Measurements from ENCODE around the gene APOO. TPM values are rescaled to one million over a fixed set of nuclear protein-coding genes. Genes with fewer than 3 reads are reported as not detected.

The APOO gene
- total and polyA plus RNA-seq, 4 donors: 5.4 to 18.0 (median 8.8) TPM

- TF ChIP-seq YY1 (IDR thresholded peaks at IDR 0.05): no peak
- no peak for TF ChIP-seq NR2F2 (IDR thresholded peaks at IDR 0.05)
- no peak for TF ChIP-seq FOXA2 (IDR thresholded peaks at IDR 0.05)
- no peak for TF ChIP-seq HNF4G (IDR thresholded peaks at IDR 0.05)
- no peak for TF ChIP-seq MAX (IDR thresholded peaks at IDR 0.05)
Measured at GRCh38 chrX:23828881-23829280, 78.9 kb downstream of the APOO start (continued).

- DNase-seq (ENCODE audit: low spot score): no peak
Measured at GRCh38 chrX:23826653-23827052, 81.1 kb downstream of the APOO start.

More at GRCh38 chrX:23826653-23827052, 81.1 kb downstream of the APOO start:
- no peak overlapping the region for H3K4me3 ChIP-seq (ENCODE audit: low read depth in 1 of 3, low read length in 3 of 3)
- no peak overlapping the region for H3K9ac ChIP-seq (ENCODE audit: low read depth in 1 of 2, low read length in 2 of 2)
- TF ChIP-seq RAD21 (IDR thresholded peaks at IDR 0.05) (no peak), ZBTB33 (IDR thresholded peaks at IDR 0.05) (no peak), HNF4A (conservative IDR thresholded peaks at IDR 0.05) (no peak), JUND (IDR thresholded peaks at IDR 0.05) (no peak), YY1 (IDR thresholded peaks at IDR 0.05) (no peak), NR2F2 (IDR thresholded peaks at IDR 0.05) (no peak), GABPA (IDR thresholded peaks at IDR 0.05 in 1 of 2, conservative IDR thresholded peaks at IDR 0.05 in 1 of 2) (no peak), RXRA (IDR thresholded peaks at IDR 0.05) (no peak), MAX (IDR thresholded peaks at IDR 0.05) (no peak), ATF3 (IDR thresholded peaks at IDR 0.05) (no peak), EGR1 (IDR thresholded peaks at IDR 0.05; ENCODE audit: low read depth in 2 of 2) (no peak), FOXA2 (IDR thresholded peaks at IDR 0.05) (no peak), TAF1 (conservative IDR thresholded peaks at IDR 0.05) (no peak)
- TF ChIP-seq, protein P1, sequence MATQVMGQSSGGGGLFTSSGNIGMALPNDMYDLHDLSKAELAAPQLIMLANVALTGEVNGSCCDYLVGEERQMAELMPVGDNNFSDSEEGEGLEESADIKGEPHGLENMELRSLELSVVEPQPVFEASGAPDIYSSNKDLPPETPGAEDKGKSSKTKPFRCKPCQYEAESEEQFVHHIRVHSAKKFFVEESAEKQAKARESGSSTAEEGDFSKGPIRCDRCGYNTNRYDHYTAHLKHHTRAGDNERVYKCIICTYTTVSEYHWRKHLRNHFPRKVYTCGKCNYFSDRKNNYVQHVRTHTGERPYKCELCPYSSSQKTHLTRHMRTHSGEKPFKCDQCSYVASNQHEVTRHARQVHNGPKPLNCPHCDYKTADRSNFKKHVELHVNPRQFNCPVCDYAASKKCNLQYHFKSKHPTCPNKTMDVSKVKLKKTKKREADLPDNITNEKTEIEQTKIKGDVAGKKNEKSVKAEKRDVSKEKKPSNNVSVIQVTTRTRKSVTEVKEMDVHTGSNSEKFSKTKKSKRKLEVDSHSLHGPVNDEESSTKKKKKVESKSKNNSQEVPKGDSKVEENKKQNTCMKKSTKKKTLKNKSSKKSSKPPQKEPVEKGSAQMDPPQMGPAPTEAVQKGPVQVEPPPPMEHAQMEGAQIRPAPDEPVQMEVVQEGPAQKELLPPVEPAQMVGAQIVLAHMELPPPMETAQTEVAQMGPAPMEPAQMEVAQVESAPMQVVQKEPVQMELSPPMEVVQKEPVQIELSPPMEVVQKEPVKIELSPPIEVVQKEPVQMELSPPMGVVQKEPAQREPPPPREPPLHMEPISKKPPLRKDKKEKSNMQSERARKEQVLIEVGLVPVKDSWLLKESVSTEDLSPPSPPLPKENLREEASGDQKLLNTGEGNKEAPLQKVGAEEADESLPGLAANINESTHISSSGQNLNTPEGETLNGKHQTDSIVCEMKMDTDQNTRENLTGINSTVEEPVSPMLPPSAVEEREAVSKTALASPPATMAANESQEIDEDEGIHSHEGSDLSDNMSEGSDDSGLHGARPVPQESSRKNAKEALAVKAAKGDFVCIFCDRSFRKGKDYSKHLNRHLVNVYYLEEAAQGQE (IDR thresholded peaks at IDR 0.05): no peak
- TF ChIP-seq, protein P2, sequence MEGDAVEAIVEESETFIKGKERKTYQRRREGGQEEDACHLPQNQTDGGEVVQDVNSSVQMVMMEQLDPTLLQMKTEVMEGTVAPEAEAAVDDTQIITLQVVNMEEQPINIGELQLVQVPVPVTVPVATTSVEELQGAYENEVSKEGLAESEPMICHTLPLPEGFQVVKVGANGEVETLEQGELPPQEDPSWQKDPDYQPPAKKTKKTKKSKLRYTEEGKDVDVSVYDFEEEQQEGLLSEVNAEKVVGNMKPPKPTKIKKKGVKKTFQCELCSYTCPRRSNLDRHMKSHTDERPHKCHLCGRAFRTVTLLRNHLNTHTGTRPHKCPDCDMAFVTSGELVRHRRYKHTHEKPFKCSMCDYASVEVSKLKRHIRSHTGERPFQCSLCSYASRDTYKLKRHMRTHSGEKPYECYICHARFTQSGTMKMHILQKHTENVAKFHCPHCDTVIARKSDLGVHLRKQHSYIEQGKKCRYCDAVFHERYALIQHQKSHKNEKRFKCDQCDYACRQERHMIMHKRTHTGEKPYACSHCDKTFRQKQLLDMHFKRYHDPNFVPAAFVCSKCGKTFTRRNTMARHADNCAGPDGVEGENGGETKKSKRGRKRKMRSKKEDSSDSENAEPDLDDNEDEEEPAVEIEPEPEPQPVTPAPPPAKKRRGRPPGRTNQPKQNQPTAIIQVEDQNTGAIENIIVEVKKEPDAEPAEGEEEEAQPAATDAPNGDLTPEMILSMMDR (IDR thresholded peaks at IDR 0.05; ENCODE audit: low read depth, low read length, missing input control): no peak
- peaks cover 0 to 3% (median 0%) of the 10 kb centered on the region in 4 donors for H3K27me3 ChIP-seq (ENCODE audit: control insufficient read depth in 4 of 4, insufficient read depth in 4 of 4, low read length in 3 of 4)
- H3K36me3 ChIP-seq (ENCODE audit: control insufficient read depth in 4 of 4, insufficient read depth in 3 of 4, low read depth in 1 of 4, low read length in 3 of 4): no peaks in the 10 kb centered on the region
- no peaks in the 10 kb centered on the region for H3K9me3 ChIP-seq (ENCODE audit: control insufficient read depth in 4 of 4, low read length in 3 of 4)
- peaks cover 0 to 3% (median under 1%) of the 10 kb centered on the region in 4 donors for H3K4me1 ChIP-seq (ENCODE audit: control insufficient read depth in 4 of 4, insufficient read depth in 4 of 4, low read length in 3 of 4)
- no peak overlapping the region for H3K27ac ChIP-seq (ENCODE audit: low read depth in 1 of 2, low read length in 2 of 2)
